Spinal cord (tissue), 10 donors: Measurements from ENCODE around the gene PLAAT5. TPM values are rescaled to one million over a fixed set of nuclear protein-coding genes. Genes with fewer than 3 reads are reported as not detected.
"Not testable (repeated sequence)": the region's sequence is repeated elsewhere in the genome, so short reads cannot be mapped to it uniquely, and the experiment has no call there.

Source experiments
- DNase-seq, 6 donors: peaks; one replicate each; pipeline versions ENCODE4 v3.0.0 to v3.0.0-alpha.2; 2013 to 2015; ENCODE audit warnings: low spot score in 6 of 6, low read depth in 4 of 6
- H3K27ac ChIP-seq: one replicate; pipeline ENCODE4 v1.5.1; 2013; ENCODE audit warnings: low read depth, low read length, control low read depth
- H3K27me3 ChIP-seq: one replicate; pipeline ENCODE4 v1.6.1; 2013; ENCODE audit warnings: low read length; ENCODE audit not compliant: control insufficient read depth, insufficient read depth
- H3K36me3 ChIP-seq: one replicate; pipeline ENCODE4 v1.6.1; 2013; ENCODE audit warnings: low read length; ENCODE audit not compliant: control insufficient read depth, insufficient read depth
- H3K4me1 ChIP-seq: one replicate; pipeline ENCODE4 v1.6.1; 2013; ENCODE audit warnings: low read length; ENCODE audit not compliant: control insufficient read depth, insufficient read depth
- H3K4me3 ChIP-seq: one replicate; pipeline ENCODE4 v1.5.1; 2013; ENCODE audit warnings: low read depth, low read length, control low read depth
- H3K9me3 ChIP-seq: one replicate; pipeline ENCODE4 v1.6.1; 2013; ENCODE audit warnings: low read length; ENCODE audit not compliant: control insufficient read depth, insufficient read depth
- WGBS: methylation state at CpG from one replicate; pipeline ENCODE4 v1.1.5; 2013; ENCODE audit warnings: missing lambda C conversion rate; ENCODE audit not compliant: insufficient coverage; 5-methylcytosine and 5-hydroxymethylcytosine counted together
- polyA plus RNA-seq, 2 donors: library from polyadenylated mRNA; unstranded; fragments of 120-200 nt; gene quantifications; one replicate each; pipeline ENCODE4 v1.2.1, GENCODE V29; 2013; ENCODE audit not compliant: insufficient read length in 2 of 2
- total RNA-seq, 2 donors: library from RNA; depleted of rRNA in 1 of 2; stranded (reverse); fragments of 120-200 nt in 1 of 2; fragments of >200 nt in 1 of 2; gene quantifications; one replicate each; pipeline versions ENCODE4 v1.2.3 to v1.2.4, GENCODE V29; 2013 to 2014
- donor health status: healthy.

PLAAT5 gene
- total and polyA plus RNA-seq, 4 donors = 4.4 to 7.0 (median 5.0) TPM

DNA sequence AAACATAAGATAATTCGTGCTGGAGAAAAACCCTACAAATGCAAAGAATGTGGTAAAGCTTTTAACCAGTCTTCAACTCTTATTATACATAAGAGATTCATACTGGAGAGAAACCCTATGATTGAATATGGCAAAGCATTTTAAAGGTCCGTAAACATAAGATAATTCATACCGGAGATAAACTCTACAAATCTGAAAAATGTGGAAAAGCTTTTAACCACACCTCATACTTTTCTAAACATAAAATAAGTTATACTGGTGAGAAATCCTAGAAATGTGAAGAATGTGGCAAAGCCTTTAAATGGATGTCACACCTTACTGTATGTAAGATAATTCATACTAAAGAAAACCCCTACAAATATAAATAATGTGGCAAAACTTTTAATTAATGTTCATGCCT, 20.7 kb downstream of the PLAAT5 start:
- no peak for DNase-seq
- H3K4me1 ChIP-seq = no peaks in the 10 kb centered on the region
- no peaks in the 10 kb centered on the region for H3K36me3 ChIP-seq
- H3K27me3 ChIP-seq = no peaks in the 10 kb centered on the region
- no peak overlapping the region for H3K4me3 ChIP-seq
- WGBS = no CpG with 5 or more reads among the region's 3 CpGs
- no peaks in the 10 kb centered on the region for H3K9me3 ChIP-seq
- no peak overlapping the region for H3K27ac ChIP-seq

GRCh38 chr11:63462137-63462536, 28.8 kb downstream of the PLAAT5 start:
- no peaks in the 10 kb centered on the region for H3K9me3 ChIP-seq
- no peaks in the 10 kb centered on the region for H3K36me3 ChIP-seq
- no peaks in the 10 kb centered on the region for H3K27me3 ChIP-seq
- H3K4me3 ChIP-seq = no peak overlapping the region
- no peak overlapping the region for H3K27ac ChIP-seq
- DNase-seq = no peak
- no peaks in the 10 kb centered on the region for H3K4me1 ChIP-seq

GRCh38 chr11:63459586-63459985, 31.4 kb downstream of the PLAAT5 start:
- Histone ChIP-seq H3K4me1 (no peaks in the 10 kb centered on the region), H3K27me3 (no peaks in the 10 kb centered on the region), H3K36me3 (no peaks in the 10 kb centered on the region), H3K4me3 (no peak overlapping the region), H3K9me3 (no peaks in the 10 kb centered on the region), H3K27ac (no peak overlapping the region)
- 56% methylated on average over 6 of the region's 6 CpGs for WGBS
- peak in 1 of 6 donors; percentile 7 for DNase-seq

GRCh38 chr11:63448646-63449045, 42.3 kb downstream of the PLAAT5 start:
- no peaks in the 10 kb centered on the region for H3K9me3 ChIP-seq
- no peak overlapping the region for H3K4me3 ChIP-seq
- WGBS = no CpG with 5 or more reads among the region's 1 CpG
- DNase-seq = no peak
- no peaks in the 10 kb centered on the region for H3K4me1 ChIP-seq
- H3K27me3 ChIP-seq = no peaks in the 10 kb centered on the region
- no peaks in the 10 kb centered on the region for H3K36me3 ChIP-seq
- no peak overlapping the region for H3K27ac ChIP-seq

GRCh38 chr11:63445720-63446119, 45.2 kb downstream of the PLAAT5 start:
- H3K36me3 ChIP-seq = no peaks in the 10 kb centered on the region
- H3K9me3 ChIP-seq = no peaks in the 10 kb centered on the region
- no peaks in the 10 kb centered on the region for H3K27me3 ChIP-seq
- H3K4me1 ChIP-seq = no peaks in the 10 kb centered on the region
- no peak overlapping the region for H3K27ac ChIP-seq
- no peak for DNase-seq
- no peak overlapping the region for H3K4me3 ChIP-seq

DNA sequence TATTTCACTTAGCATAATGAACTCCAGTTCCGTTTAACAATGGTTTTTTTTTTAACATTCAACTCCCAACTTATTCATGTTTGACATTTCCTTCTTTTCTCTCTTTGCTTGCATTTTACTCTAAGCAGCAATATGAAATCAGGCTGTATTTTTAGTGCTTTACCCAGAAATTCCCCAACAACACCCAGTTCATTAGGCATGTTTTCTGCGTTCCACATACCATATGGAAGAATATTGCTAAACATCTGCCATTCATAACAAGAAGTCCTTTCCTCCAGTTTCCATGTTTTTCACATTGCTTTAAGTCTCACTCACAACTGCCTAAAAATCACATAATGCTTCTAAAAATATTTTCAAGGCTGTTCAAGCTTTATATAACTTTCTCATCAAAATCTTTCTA, 45.8 kb downstream of the PLAAT5 start:
- H3K27ac ChIP-seq = no peak overlapping the region
- DNase-seq = peak in 2 of 6 donors; percentile 15 to 24
- WGBS = 85% methylated on average over 2 of the region's 2 CpGs

DNA sequence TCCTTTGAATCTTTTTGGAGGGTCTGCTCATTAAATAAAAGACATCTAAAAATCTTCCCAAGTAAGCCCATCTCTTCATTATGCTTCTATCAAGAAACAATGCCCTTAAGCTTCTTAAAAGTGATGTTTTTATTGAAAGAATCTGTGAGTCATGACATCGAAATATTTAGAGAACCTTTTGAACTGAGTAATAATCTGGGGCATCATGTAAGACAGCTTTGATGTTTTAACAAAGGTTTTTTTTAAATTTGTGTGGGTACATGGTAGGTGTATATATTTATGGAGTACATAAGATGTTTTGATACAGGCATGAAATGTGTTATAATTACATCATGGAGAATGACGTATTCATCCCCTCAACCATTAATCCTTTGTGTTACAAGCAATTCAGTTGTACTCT, 46.8 kb downstream of the PLAAT5 start:
- no peak for DNase-seq
- Histone ChIP-seq H3K9me3 (no peaks in the 10 kb centered on the region), H3K36me3 (no peaks in the 10 kb centered on the region), H3K27ac (no peak overlapping the region), H3K4me3 (no peak overlapping the region), H3K4me1 (no peaks in the 10 kb centered on the region), H3K27me3 (no peaks in the 10 kb centered on the region)
- no CpG with 5 or more reads among the region's 2 CpGs for WGBS

More for the DNA sequence above, 45.8 kb downstream of the PLAAT5 start:
- Histone ChIP-seq H3K27me3 (no peaks in the 10 kb centered on the region), H3K9me3 (no peaks in the 10 kb centered on the region), H3K4me3 (no peak overlapping the region), H3K36me3 (no peaks in the 10 kb centered on the region), H3K4me1 (no peaks in the 10 kb centered on the region)

GRCh38 chr11:63443714-63444113, 47.3 kb downstream of the PLAAT5 start:
- no peaks in the 10 kb centered on the region for H3K36me3 ChIP-seq
- DNase-seq = no peak
- H3K27ac ChIP-seq = no peak overlapping the region
- WGBS = no CpG with 5 or more reads among the region's 1 CpG
- H3K9me3 ChIP-seq = no peaks in the 10 kb centered on the region
- no peaks in the 10 kb centered on the region for H3K27me3 ChIP-seq
- no peak overlapping the region for H3K4me3 ChIP-seq
- no peaks in the 10 kb centered on the region for H3K4me1 ChIP-seq

GRCh38 chr11:63435831-63436230, 55.1 kb downstream of the PLAAT5 start:
- H3K36me3 ChIP-seq, DNase-seq, H3K9me3 ChIP-seq, H3K27me3 ChIP-seq, H3K27ac ChIP-seq, H3K4me1 ChIP-seq, H3K4me3 ChIP-seq: not testable (repeated sequence)
- 0% methylated on average over 3 of the region's 4 CpGs for WGBS

- H3K4me3 ChIP-seq, H3K36me3 ChIP-seq, H3K27ac ChIP-seq, H3K9me3 ChIP-seq, H3K27me3 ChIP-seq, H3K4me1 ChIP-seq, DNase-seq: not testable (repeated sequence)
- 91% methylated on average over 13 of the region's 22 CpGs for WGBS
Observed at GRCh38 chr11:63435351-63435750, 55.6 kb downstream of the PLAAT5 start.
